Activated CD4-positive, alpha-beta T cell treated with anti-CD3 and anti-CD28 coated beads for 36 hours (primary cell): ENCODE results near the gene B3GAT3. TPM values are rescaled to one million over a fixed set of nuclear protein-coding genes. Genes with fewer than 3 reads are reported as not detected.
A peak's percentile ranks its signal among the peaks of the same experiment; 100 is the strongest.

Source experiments
- ATAC-seq: fragments of 200-7000 bp; cut with Tn5 transposase; one replicate; pipeline ENCODE4 v1.10.0; 2021; ENCODE audit warnings: mild to moderate bottlenecking, moderate library complexity
- CTCF ChIA-PET: fragments of 350-600 bp; sonication (Branson Sonifier 250); formaldehyde crosslinking; loops from one replicate; lab custom pipeline; 2021; ENCODE audit warnings: antibody characterized with exemption; lab: Charles Lee
- POLR2A ChIA-PET: fragments of 350-600 bp; sonication (Branson Sonifier 250); formaldehyde crosslinking; loops from one replicate; lab custom pipeline; 2021; ENCODE audit warnings: antibody characterized with exemption, inconsistent platforms; lab: Charles Lee
- DNase-seq: peaks from one replicate; pipeline ENCODE4 v3.0.0-alpha.2; 2020
- H3K27ac Mint-ChIP-seq: one replicate; pipeline ENCODE4 v1.8.0; 2021; ENCODE audit warnings: mixed read lengths
- H3K27me3 Mint-ChIP-seq: one replicate; pipeline ENCODE4 v1.8.0; 2021; ENCODE audit warnings: mixed read lengths
- H3K36me3 Mint-ChIP-seq: one replicate; pipeline ENCODE4 v1.8.0; 2021; ENCODE audit warnings: low read depth, mixed read lengths
- H3K4me1 Mint-ChIP-seq: one replicate; pipeline ENCODE4 v1.8.0; 2021; ENCODE audit warnings: mixed read lengths
- H3K4me3 Mint-ChIP-seq: one replicate; pipeline ENCODE4 v1.8.0; 2021; ENCODE audit warnings: mild to moderate bottlenecking, moderate library complexity, mixed read lengths
- H3K9me3 Mint-ChIP-seq: one replicate; pipeline ENCODE4 v1.8.0; 2021; ENCODE audit warnings: low read depth, mixed read lengths
- intact Hi-C, 2 experiments: fragments of 100-400 bp; cut with DNase I in 1 of 2; cut with micrococcal nuclease in 1 of 2; formaldehyde crosslinking; loops; one replicate each; pipeline versions ENCODE4 v1.14.2 to v1.15.1; 2022 to 2024; cut with DNase I, micrococcal nuclease
- total RNA-seq, 2 experiments: library from RNA; stranded (reverse); gene quantifications; one replicate each; pipeline ENCODE4 v1.2.3, GENCODE V29; 2021

B3GAT3 gene
- total RNA-seq, 2 experiments from 2014 or later, result 48.7 to 57.5 TPM

GRCh38 chr11:62580959-62581715 is 40.6 kb downstream of the B3GAT3 start:
- DNase-seq (no peak), ATAC-seq (no peak)
- peaks cover 28% of the 10 kb centered on the region for H3K36me3 Mint-ChIP-seq
- intact Hi-C loops, result no loop called here
- POLR2A ChIA-PET, result no interaction called here
- H3K27ac Mint-ChIP-seq, result peak overlapping the region; percentile 63
- H3K4me3 Mint-ChIP-seq, result no peak overlapping the region
- H3K4me1 Mint-ChIP-seq, result peaks cover 3% of the 10 kb centered on the region
- H3K27me3 Mint-ChIP-seq, result no peaks in the 10 kb centered on the region
- H3K9me3 Mint-ChIP-seq, result no peaks in the 10 kb centered on the region
- CTCF ChIA-PET, result interaction anchor here (0.5 to 1.1 kb wide), 2 partner anchors 10 to 156 kb away, joined by 3 read pairs; partner anchors contain the start of gene TUT1

GRCh38 chr11:62579252-62579651 is 42.5 kb downstream of the B3GAT3 start:
- no peak overlapping the region for H3K27ac Mint-ChIP-seq
- H3K36me3 Mint-ChIP-seq, result peaks cover 29% of the 10 kb centered on the region
- no peaks in the 10 kb centered on the region for H3K9me3 Mint-ChIP-seq
- CTCF ChIA-PET, result interaction anchor here (0.8 to 1.5 kb wide), 2 partner anchors 10 to 12 kb away, joined by 4 read pairs; partner anchors contain the start of gene TUT1
- POLR2A ChIA-PET, result no interaction called here
- H3K27me3 Mint-ChIP-seq, result no peaks in the 10 kb centered on the region
- H3K4me1 Mint-ChIP-seq, result peaks cover 8% of the 10 kb centered on the region
- DNase-seq (no peak), ATAC-seq (no peak)
- no peak overlapping the region for H3K4me3 Mint-ChIP-seq
- intact Hi-C loops, result no loop called here

- H3K27me3 Mint-ChIP-seq, result no peaks in the 10 kb centered on the region
- H3K4me3 Mint-ChIP-seq, result no peak overlapping the region
- DNase-seq (no peak), ATAC-seq (no peak)
- peaks cover 8% of the 10 kb centered on the region for H3K4me1 Mint-ChIP-seq
- intact Hi-C loops, result no loop called here
- H3K36me3 Mint-ChIP-seq, result peaks cover 32% of the 10 kb centered on the region
- H3K27ac Mint-ChIP-seq, result no peak overlapping the region
- POLR2A ChIA-PET, result interaction anchor here (0.6 to 1.2 kb wide), 2 partner anchors 23 to 277 kb away, joined by 3 to 5 read pairs; partner anchors contain the start of gene MTA2
- no peaks in the 10 kb centered on the region for H3K9me3 Mint-ChIP-seq
- CTCF ChIA-PET, result interaction anchor here (0.8 to 1.5 kb wide), 2 partner anchors 11 to 13 kb away, joined by 4 read pairs; partner anchors contain the start of gene TUT1
Observed at GRCh38 chr11:62578541-62578940, 43.2 kb downstream of the B3GAT3 start.

- POLR2A ChIA-PET, result no interaction called here
- no peak overlapping the region for H3K4me3 Mint-ChIP-seq
- H3K9me3 Mint-ChIP-seq, result no peaks in the 10 kb centered on the region
- CTCF ChIA-PET, result no interaction called here
- H3K4me1 Mint-ChIP-seq, result peaks cover 16% of the 10 kb centered on the region
- ATAC-seq, result no peak
- peak overlapping the region; percentile 52 for H3K27ac Mint-ChIP-seq
- intact Hi-C loops, result no loop called here
- no peak for DNase-seq
- peaks cover 43% of the 10 kb centered on the region for H3K36me3 Mint-ChIP-seq
- H3K27me3 Mint-ChIP-seq, result no peaks in the 10 kb centered on the region
Observed at GRCh38 chr11:62577046-62577714, 44.6 kb downstream of the B3GAT3 start.

- Mint-ChIP-seq H3K27me3 (no peaks in the 10 kb centered on the region), H3K27ac (no peak overlapping the region), H3K4me3 (peak overlapping the region; percentile 4), H3K9me3 (no peaks in the 10 kb centered on the region), H3K4me1 (peaks cover 30% of the 10 kb centered on the region), H3K36me3 (peaks cover 50% of the 10 kb centered on the region)
- intact Hi-C loops, result no loop called here
- ChIA-PET CTCF (interaction anchor here (0.9 to 4.7 kb wide), 2 partner anchors 33 to 125 kb away, joined by 3 to 24 read pairs; no protein-coding TSS in a partner anchor), POLR2A (interaction anchor here (0.5 kb wide), 1 partner anchor 14 kb away, joined by 3 read pairs; no protein-coding TSS in a partner anchor)
- no peak for DNase-seq
- ATAC-seq, result no peak
Observed at GRCh38 chr11:62575837-62576236, 45.9 kb downstream of the B3GAT3 start.

GRCh38 chr11:62575156-62575555 is 46.6 kb downstream of the B3GAT3 start:
- ChIA-PET CTCF (interaction anchor here (0.9 to 4.7 kb wide), 4 partner anchors 13 to 126 kb away, joined by 3 to 24 read pairs (median 6); partner anchors contain the start of genes C11orf98 and CSKMT), POLR2A (interaction anchor here (0.8 to 1.9 kb wide), 2 partner anchors 17 to 150 kb away, joined by 3 to 59 read pairs; partner anchors contain the start of gene TUT1)
- Mint-ChIP-seq H3K36me3 (peaks cover 53% of the 10 kb centered on the region), H3K27ac (peak overlapping the region; percentile 97), H3K27me3 (no peaks in the 10 kb centered on the region), H3K9me3 (no peaks in the 10 kb centered on the region), H3K4me1 (peaks cover 35% of the 10 kb centered on the region), H3K4me3 (peak overlapping the region; percentile 93)
- DNase-seq (peak; percentile 17), ATAC-seq (no peak)
- intact Hi-C loops, result no loop called here

GRCh38 chr11:62574363-62575071 is 47.3 kb downstream of the B3GAT3 start:
- Mint-ChIP-seq H3K4me3 (peak overlapping the region; percentile 93), H3K4me1 (peaks cover 41% of the 10 kb centered on the region), H3K27ac (peak overlapping the region; percentile 97), H3K27me3 (no peaks in the 10 kb centered on the region), H3K36me3 (peaks cover 60% of the 10 kb centered on the region), H3K9me3 (no peaks in the 10 kb centered on the region)
- CTCF ChIA-PET, result interaction anchor here (0.6 to 4.7 kb wide), 17 partner anchors 8 to 682 kb away, joined by 3 to 24 read pairs (median 4); partner anchors contain the start of genes C11orf98, CSKMT, SLC3A2 and TUT1
- ATAC-seq, result peak; percentile 9
- intact Hi-C loops, result loop anchor here (1.0 to 5.0 kb wide), 8 partner anchors 17 to 452 kb away; partner anchors contain the start of genes TUT1 (in 2 of the 2), C11orf98 (in 1 of the 2), CSKMT (in 1 of the 2) and EML3 (in 1 of the 2)
- no peak for DNase-seq
- POLR2A ChIA-PET, result interaction anchor here (0.6 to 2.5 kb wide), 26 partner anchors 9 to 307 kb away, joined by 3 to 59 read pairs (median 4); partner anchors contain the start of genes C11orf98, CSKMT, GANAB and HNRNPUL2

GRCh38 chr11:62573592-62574362 is 48.0 kb downstream of the B3GAT3 start, which contains the start of gene EEF1G:
Gene EEF1G (minus strand): TSS chr11:62573891. CDS start chr11:62573842, 49 bp downstream.
- peak; percentile 99 for DNase-seq

GRCh38 chr11:62573006-62573591 is 48.7 kb downstream of the B3GAT3 start:
- CTCF ChIA-PET, result interaction anchor here (0.6 to 4.7 kb wide), 16 partner anchors 8 to 308 kb away, joined by 3 to 24 read pairs (median 4); partner anchors contain the start of genes BSCL2, SLC3A2 and TUT1
- intact Hi-C loops, result loop anchor here (1.0 to 5.0 kb wide), 5 partner anchors 16 to 451 kb away; partner anchors contain the start of genes GANAB (in 1 of the 2) and INCENP (in 1 of the 2)
- peaks cover 68% of the 10 kb centered on the region for H3K36me3 Mint-ChIP-seq
- peak overlapping the region; percentile 93 for H3K4me3 Mint-ChIP-seq
- H3K9me3 Mint-ChIP-seq, result no peaks in the 10 kb centered on the region
- peaks cover 48% of the 10 kb centered on the region for H3K4me1 Mint-ChIP-seq
- ATAC-seq, result no peak
- POLR2A ChIA-PET, result interaction anchor here (0.6 to 2.5 kb wide), 24 partner anchors 10 to 308 kb away, joined by 3 to 59 read pairs (median 4); partner anchors contain the start of genes C11orf98, CSKMT, GANAB and HNRNPUL2
- H3K27ac Mint-ChIP-seq, result peak overlapping the region; percentile 97
- DNase-seq, result peak; percentile 48
- H3K27me3 Mint-ChIP-seq, result no peaks in the 10 kb centered on the region

More at GRCh38 chr11:62573592-62574362, 48.0 kb downstream of the B3GAT3 start, which contains the start of gene EEF1G:
- peak; percentile 97 for ATAC-seq
- peak within 1 kb of the TSS; percentile 93 for H3K4me3 Mint-ChIP-seq
- ChIA-PET POLR2A (interaction anchor here (0.6 to 2.5 kb wide), 27 partner anchors 9 to 308 kb away, joined by 3 to 59 read pairs (median 4); partner anchors contain the start of genes C11orf98, CSKMT, GANAB and HNRNPUL2), CTCF (interaction anchor here (0.6 to 4.7 kb wide), 17 partner anchors 8 to 307 kb away, joined by 3 to 24 read pairs (median 4); partner anchors contain the start of genes C11orf98, CSKMT, SLC3A2 and TUT1)
- H3K36me3 Mint-ChIP-seq, result peaks cover 65% of the 10 kb centered on the region
- H3K4me1 Mint-ChIP-seq, result peaks cover 43% of the 10 kb centered on the region
- peak within 1 kb of the TSS; percentile 97 for H3K27ac Mint-ChIP-seq
- no peaks in the 10 kb centered on the region for H3K9me3 Mint-ChIP-seq
- intact Hi-C loops, result loop anchor here (1.0 to 5.0 kb wide), 12 partner anchors 17 to 451 kb away; partner anchors contain the start of genes TUT1 (in 2 of the 2), C11orf98 (in 1 of the 2), CSKMT (in 1 of the 2) and EML3 (in 1 of the 2)
- no peaks in the 10 kb centered on the region for H3K27me3 Mint-ChIP-seq
